Esophagus muscularis mucosa (tissue), 4 donors: ENCODE results near the gene TOMT.

Experiments
- EP300 ChIP-seq: sonication (generic); formaldehyde crosslinking; IDR thresholded peaks from one replicate; pipeline ENCODE4 v1.6.1; 2017; ENCODE audit warnings: antibody characterized with exemption
- POLR2A ChIP-seq: fragments of 450-650 bp; IDR thresholded peaks from one replicate; pipeline ENCODE4 v1.6.1; 2017; ENCODE audit warnings: antibody characterized with exemption, moderate library complexity, mild to moderate bottlenecking, low read depth
- POLR2AphosphoS5 ChIP-seq, 2 donors: sonication (generic); formaldehyde crosslinking; IDR thresholded peaks; one replicate each; pipeline ENCODE4 v1.6.1; 2017; ENCODE audit warnings: antibody characterized with exemption in 2 of 2
- TF ChIP-seq, protein P1 (sequence below), 3 experiments: fragments of 200-600 bp in 2 of 3; fragments of 450-650 bp in 1 of 3; sonication (generic) in 2 of 3; IDR thresholded peaks; one replicate each; pipeline ENCODE4 v1.5.1; 2017 to 2019; ENCODE audit warnings: antibody characterized with exemption in 3 of 3, mild to moderate bottlenecking in 2 of 3, moderate library complexity in 1 of 3

DNA sequence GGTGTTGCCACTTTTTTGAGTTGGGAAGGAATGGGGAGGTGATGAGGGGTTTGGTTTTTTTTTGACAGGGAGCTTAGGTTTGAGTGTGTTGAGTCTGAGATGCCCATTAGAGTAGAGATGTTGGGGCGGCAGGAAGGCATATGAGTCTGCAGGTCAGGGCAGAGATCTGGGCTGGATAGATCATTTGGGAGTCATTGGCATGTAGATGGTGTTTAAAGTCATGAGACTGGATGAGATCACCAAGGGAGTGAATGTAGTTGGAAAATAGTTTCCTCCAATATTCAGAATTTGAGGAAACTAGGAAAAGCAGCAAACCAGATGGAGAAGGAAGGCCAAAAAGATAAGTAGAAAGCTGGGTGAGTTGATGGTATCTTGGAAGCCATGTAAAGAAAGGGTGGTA is 8.8 kb downstream of the TOMT start:
- TF ChIP-seq EP300 (no peak), POLR2A (no peak), POLR2AphosphoS5 (IDR thresholded peaks at IDR 0.05) (no peak)
- TF ChIP-seq, protein P1, sequence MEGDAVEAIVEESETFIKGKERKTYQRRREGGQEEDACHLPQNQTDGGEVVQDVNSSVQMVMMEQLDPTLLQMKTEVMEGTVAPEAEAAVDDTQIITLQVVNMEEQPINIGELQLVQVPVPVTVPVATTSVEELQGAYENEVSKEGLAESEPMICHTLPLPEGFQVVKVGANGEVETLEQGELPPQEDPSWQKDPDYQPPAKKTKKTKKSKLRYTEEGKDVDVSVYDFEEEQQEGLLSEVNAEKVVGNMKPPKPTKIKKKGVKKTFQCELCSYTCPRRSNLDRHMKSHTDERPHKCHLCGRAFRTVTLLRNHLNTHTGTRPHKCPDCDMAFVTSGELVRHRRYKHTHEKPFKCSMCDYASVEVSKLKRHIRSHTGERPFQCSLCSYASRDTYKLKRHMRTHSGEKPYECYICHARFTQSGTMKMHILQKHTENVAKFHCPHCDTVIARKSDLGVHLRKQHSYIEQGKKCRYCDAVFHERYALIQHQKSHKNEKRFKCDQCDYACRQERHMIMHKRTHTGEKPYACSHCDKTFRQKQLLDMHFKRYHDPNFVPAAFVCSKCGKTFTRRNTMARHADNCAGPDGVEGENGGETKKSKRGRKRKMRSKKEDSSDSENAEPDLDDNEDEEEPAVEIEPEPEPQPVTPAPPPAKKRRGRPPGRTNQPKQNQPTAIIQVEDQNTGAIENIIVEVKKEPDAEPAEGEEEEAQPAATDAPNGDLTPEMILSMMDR (IDR thresholded peaks at IDR 0.05): no peak
